Measurements from ENCODE around the gene SLIT1.

The SLIT1 gene

DNA sequence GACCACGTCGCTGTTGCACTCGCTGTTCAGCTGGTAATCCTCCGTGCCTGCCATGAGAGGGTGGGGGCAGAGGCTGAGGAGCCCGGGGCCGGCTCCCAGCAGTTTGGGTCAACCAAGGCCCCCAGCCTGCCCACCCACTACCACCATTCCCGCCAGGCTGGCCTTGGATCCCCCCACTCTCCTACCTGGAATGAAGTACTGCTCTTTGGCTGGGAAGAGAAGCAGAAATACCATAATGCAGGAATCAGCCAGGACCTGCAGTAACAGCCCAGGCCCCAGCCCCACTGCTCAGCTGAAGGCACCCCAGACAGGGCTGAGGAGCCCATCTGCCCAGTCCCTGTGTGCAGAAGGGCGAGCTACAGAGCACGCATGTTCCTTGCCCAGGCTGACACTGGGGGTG lies 138.0 kb downstream of the SLIT1 start:
- no peak for TF ChIP-seq Cebpa-rat (IDR thresholded peaks at IDR 0.05)
- Histone ChIP-seq H3K9me3 (peaks cover 9% of the 10 kb centered on the region), H4K20me1 (no peaks in the 10 kb centered on the region), H3K27me3 (no peaks in the 10 kb centered on the region), H3K4me2 (no peak overlapping the region), H3K9ac (no peak overlapping the region), H3K4me1 (peaks cover 5% of the 10 kb centered on the region; the same call in 1 of the 2 replicates), H3K27ac (no peak overlapping the region), H3K4me3 (no peak overlapping the region), H3K36me3 (no peaks in the 10 kb centered on the region)

DNA sequence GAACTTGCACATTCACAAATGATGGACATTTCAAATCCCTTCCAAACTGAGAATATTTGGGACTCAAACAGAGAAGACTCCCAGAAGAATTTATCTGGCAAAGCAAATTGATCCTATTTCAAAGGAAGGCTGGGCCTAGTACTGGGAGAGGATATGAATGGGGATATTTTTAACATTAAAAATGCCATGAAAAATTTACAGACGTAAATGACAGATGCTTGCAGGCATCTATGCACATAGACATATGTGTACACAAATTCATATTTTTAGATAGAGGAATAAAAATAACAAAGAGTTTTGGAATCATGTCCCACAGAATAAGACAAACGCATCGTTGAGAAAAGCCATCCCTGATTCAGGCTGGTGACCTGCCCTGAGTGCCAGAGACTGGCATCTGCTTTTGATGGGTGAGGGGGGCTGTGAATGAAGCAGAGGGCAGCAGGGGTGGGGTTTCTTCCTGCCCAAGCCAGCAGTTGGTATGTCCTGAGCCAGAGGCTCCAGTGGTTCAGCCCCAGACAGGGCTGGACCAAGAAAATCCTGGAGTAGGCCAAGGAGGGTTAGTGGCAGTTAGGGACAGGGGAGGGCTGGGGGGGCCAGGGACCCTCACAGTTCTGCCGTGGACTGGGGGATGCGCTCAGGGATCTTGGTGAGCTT lies 138.5 kb downstream of the SLIT1 start:
- peaks cover 9% of the 10 kb centered on the region for H3K9me3 ChIP-seq
- H4K20me1 ChIP-seq: no peaks in the 10 kb centered on the region
- H3K4me1 ChIP-seq: 0 out of 2 replicates have a peak, but pooled peaks cover 5% of the 10 kb centered on the region
- no peak overlapping the region for H3K4me3 ChIP-seq
- no peak for TF ChIP-seq Cebpa-rat (IDR thresholded peaks at IDR 0.05)
- H3K27me3 ChIP-seq: no peaks in the 10 kb centered on the region
- H3K9ac ChIP-seq: no peak overlapping the region
- H3K27ac ChIP-seq: no peak overlapping the region
- no peaks in the 10 kb centered on the region for H3K36me3 ChIP-seq
- H3K4me2 ChIP-seq: no peak overlapping the region

DNA sequence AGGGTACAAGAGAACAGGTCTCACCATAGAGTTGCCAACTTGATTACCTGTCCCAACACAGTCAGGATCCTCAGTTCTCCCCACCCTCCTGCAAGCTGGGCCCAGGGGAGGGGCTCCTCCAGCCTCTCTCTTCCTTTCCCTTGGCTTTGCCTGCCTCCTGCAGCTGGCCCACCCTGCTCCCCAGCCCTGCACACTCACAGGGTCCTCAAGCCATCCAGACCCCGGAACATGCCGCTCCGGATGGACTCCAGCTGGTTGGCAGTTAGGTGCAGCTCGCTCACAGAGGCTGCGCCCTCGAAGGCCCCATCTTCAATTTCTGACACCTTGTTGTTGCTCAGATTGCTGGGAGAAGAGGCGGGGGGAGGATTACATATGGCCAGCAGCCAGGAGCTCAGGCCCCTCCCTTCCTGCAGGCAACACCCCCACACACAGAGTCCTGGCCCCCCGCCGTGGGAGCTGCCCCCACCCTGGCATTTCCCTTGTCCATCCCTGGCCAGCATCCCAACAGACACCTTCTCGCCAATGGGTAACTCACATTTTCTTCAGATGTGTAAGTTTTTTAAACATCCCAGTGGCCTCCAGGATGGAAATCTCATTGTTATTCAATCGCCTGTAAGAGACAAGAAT lies 139.2 kb downstream of the SLIT1 start:
- H3K4me1 ChIP-seq: 0 out of 2 replicates have a peak, but pooled peaks cover 5% of the 10 kb centered on the region
- no peak overlapping the region for H3K4me3 ChIP-seq
- H3K36me3 ChIP-seq: no peaks in the 10 kb centered on the region
- no peak overlapping the region for H3K9ac ChIP-seq
- no peak overlapping the region for H3K4me2 ChIP-seq
- peaks cover 8% of the 10 kb centered on the region for H3K9me3 ChIP-seq
- no peak overlapping the region for H3K27ac ChIP-seq
- no peaks in the 10 kb centered on the region for H3K27me3 ChIP-seq
- no peaks in the 10 kb centered on the region for H4K20me1 ChIP-seq
- TF ChIP-seq Cebpa-rat (IDR thresholded peaks at IDR 0.05): no peak

DNA sequence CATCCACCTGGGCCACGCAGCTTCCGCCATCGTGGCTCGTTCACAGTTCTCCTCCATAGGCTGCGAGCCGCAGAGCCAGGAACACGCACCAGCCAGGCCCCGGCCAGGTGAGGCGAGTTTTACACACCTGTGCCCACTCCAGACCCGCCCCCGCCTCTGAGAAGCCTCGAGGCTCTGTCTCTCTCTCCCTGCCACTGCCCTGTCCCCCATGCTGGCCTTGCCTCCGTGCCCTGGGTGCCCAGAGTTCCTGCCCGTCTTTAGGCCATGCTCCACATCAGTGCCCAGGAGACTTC lies 142.2 kb downstream of the SLIT1 start:
- H3K27ac ChIP-seq: no peak overlapping the region
- H3K4me1 ChIP-seq: no peaks in the 10 kb centered on the region
- no peaks in the 10 kb centered on the region for H4K20me1 ChIP-seq
- no peak for TF ChIP-seq Cebpa-rat (IDR thresholded peaks at IDR 0.05)
- H3K9me3 ChIP-seq: no peaks in the 10 kb centered on the region
- no peak overlapping the region for H3K9ac ChIP-seq
- no peak overlapping the region for H3K4me3 ChIP-seq
- no peaks in the 10 kb centered on the region for H3K36me3 ChIP-seq
- H3K27me3 ChIP-seq: no peaks in the 10 kb centered on the region
- no peak overlapping the region for H3K4me2 ChIP-seq

DNA sequence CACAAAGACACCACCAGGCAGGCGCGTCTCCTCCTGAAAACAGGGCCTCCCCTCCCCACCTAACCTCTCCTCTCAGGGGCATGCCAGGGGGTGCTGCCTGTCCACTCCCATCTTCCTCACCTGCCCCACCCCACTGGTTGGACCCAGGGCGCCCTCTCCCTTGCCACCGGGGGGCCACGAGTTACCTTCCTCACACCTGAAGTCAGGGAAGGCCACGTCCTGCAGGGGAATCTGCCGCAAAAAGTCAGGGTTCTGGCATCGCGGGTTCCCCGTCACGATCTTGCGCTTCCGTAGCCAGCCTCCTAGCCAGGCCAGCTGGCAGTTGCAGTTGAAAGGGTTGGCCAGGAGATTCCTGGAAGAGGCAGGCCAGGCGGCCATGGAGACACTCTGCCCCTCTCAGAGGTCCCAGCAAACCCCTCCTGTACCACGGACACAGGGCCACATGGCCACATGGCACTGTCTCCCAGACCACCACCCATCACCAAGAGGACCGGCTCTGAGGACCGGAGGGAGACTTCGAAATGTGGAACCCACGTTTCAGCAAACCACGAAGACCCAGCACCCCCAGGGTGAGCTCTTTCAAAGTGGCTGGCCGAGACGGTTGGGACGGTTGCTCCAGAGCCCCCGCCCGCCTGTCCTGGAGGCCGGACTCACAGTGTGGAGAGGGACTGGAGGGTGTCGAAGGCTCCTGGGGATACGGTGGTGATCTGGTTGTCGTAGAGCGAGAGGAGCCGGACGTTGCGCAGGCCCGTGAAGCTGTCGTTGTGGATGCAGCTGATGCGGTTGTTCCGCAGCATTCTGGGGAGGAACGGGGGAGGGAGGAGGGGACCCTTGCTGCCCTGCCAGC lies 142.8 kb downstream of the SLIT1 start:
- Histone ChIP-seq H4K20me1 (no peaks in the 10 kb centered on the region), H3K9me3 (no peaks in the 10 kb centered on the region), H3K36me3 (no peaks in the 10 kb centered on the region), H3K4me1 (peaks cover 3% of the 10 kb centered on the region), H3K4me2 (no peak overlapping the region), H3K4me3 (no peak overlapping the region), H3K27ac (no peak overlapping the region), H3K9ac (no peak overlapping the region), H3K27me3 (no peaks in the 10 kb centered on the region)
- no peak for TF ChIP-seq Cebpa-rat (IDR thresholded peaks at IDR 0.05)

DNA sequence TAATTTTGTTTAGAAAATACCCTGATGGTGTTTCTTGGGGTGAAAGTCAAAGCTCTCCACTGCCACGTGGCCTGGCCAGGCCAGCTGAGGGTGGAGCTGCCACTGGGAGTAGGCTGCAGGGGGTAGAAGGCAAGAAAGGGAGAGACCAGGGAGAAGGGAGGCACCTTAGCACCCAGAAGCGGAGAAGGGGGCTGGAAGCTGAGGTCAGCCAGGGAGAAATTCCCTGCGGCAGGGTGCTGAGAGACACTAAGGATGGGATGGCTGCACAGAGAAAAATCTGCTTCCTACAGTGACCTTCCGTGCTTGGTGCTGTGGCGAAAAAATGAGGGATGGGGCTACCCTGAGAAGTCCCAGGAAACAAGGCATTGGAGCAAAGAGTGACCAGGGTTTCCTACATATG lies 143.7 kb downstream of the SLIT1 start:
- peaks cover 11% of the 10 kb centered on the region for H3K4me1 ChIP-seq
- H3K9me3 ChIP-seq: no peaks in the 10 kb centered on the region
- no peak overlapping the region for H3K27ac ChIP-seq
- no peaks in the 10 kb centered on the region for H3K27me3 ChIP-seq
- no peaks in the 10 kb centered on the region for H3K36me3 ChIP-seq
- no peak for TF ChIP-seq Cebpa-rat (IDR thresholded peaks at IDR 0.05)
- H4K20me1 ChIP-seq: no peaks in the 10 kb centered on the region
- no peak overlapping the region for H3K4me2 ChIP-seq
- no peak overlapping the region for H3K9ac ChIP-seq
- no peak overlapping the region for H3K4me3 ChIP-seq

DNA sequence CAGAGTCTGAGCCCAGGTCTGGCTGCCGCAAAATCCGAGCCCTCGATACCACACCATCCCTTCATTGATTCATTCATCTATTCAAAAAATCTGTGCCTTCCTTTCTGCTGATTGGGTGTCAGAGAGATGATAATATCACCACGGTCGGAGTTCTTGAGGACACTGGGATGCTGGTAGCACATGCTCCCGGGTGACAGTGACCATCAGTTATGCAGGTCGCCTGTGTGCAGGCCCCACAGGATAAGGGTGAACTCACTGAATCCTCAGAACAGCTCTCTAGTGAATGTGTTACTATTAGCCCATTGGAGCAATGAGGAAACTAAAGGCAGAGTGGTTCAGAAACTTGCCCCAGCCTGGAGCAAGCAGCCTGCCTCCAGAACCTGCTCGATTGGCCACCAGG lies 145.1 kb downstream of the SLIT1 start:
- H3K27me3 ChIP-seq: no peaks in the 10 kb centered on the region
- H3K9ac ChIP-seq: no peak overlapping the region
- no peak for TF ChIP-seq Cebpa-rat (IDR thresholded peaks at IDR 0.05)
- H3K4me2 ChIP-seq: no peak overlapping the region
- H3K4me3 ChIP-seq: no peak overlapping the region
- no peak overlapping the region for H3K27ac ChIP-seq
- H3K9me3 ChIP-seq: no peaks in the 10 kb centered on the region
- peaks cover 11% of the 10 kb centered on the region for H3K4me1 ChIP-seq
- no peaks in the 10 kb centered on the region for H4K20me1 ChIP-seq
- no peaks in the 10 kb centered on the region for H3K36me3 ChIP-seq

DNA sequence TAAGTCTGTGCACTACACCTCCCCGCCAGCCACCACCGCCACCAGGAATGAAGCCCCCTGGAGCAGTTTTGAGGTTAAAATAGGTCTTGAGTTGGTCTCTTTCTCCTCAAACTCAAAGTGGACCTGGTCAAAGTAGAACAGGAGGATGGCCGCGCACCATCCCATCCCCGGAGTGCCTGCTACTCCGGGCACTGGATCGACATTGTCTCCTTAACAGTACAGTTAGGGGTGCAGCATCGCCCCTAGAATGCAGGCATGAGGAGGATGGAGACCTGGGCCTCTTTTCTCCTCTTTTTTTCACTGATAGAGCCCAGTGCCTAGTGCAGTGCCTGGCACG lies 145.5 kb downstream of the SLIT1 start:
- Histone ChIP-seq H3K4me2 (no peak overlapping the region), H3K36me3 (no peaks in the 10 kb centered on the region), H3K9me3 (no peaks in the 10 kb centered on the region), H4K20me1 (no peaks in the 10 kb centered on the region), H3K27ac (no peak overlapping the region), H3K4me3 (no peak overlapping the region), H3K4me1 (peaks cover 11% of the 10 kb centered on the region), H3K27me3 (no peaks in the 10 kb centered on the region), H3K9ac (no peak overlapping the region)
- no peak for TF ChIP-seq Cebpa-rat (IDR thresholded peaks at IDR 0.05)

DNA sequence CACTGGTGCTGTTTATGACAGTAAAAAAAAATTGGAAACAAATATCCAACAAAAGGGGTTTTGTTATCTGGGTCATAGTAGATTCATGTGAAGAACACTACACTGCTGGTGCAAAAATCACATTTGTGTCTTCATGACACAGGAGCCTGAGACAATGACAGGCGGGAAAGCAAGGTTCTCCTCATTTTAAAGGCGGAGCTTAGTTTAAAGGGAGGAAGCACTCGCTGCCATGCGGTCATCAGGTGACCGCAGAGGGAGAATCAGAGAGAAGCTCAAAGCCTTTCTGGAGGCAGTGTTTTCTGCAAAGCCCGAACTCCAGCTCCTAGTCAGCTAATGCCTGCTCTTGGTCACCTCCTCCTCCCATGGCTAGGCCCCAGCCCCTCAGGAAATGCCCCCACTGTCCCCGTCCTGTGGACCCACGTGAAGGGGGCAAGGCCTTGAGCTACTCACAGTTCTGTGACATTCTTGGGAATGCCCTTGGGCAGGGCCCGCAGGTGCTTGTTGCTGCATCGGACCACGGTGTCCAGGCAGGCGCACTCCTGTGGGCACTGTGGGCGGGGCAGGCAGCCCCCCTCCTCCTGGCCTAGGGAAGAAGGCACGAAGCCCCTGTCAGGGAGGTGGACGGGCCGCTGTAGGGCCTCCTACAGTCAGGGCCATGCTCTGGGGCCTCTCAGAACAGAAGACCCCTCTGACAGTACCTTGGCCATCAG lies 146.1 kb downstream of the SLIT1 start:
- no peak for TF ChIP-seq Cebpa-rat (IDR thresholded peaks at IDR 0.05)
- no peaks in the 10 kb centered on the region for H4K20me1 ChIP-seq
- H3K27me3 ChIP-seq: no peaks in the 10 kb centered on the region
- no peak overlapping the region for H3K4me2 ChIP-seq
- no peak overlapping the region for H3K4me3 ChIP-seq
- H3K27ac ChIP-seq: no peak overlapping the region
- H3K9ac ChIP-seq: no peak overlapping the region
- no peaks in the 10 kb centered on the region for H3K36me3 ChIP-seq
- H3K4me1 ChIP-seq: peaks cover 17% of the 10 kb centered on the region
- no peaks in the 10 kb centered on the region for H3K9me3 ChIP-seq

DNA sequence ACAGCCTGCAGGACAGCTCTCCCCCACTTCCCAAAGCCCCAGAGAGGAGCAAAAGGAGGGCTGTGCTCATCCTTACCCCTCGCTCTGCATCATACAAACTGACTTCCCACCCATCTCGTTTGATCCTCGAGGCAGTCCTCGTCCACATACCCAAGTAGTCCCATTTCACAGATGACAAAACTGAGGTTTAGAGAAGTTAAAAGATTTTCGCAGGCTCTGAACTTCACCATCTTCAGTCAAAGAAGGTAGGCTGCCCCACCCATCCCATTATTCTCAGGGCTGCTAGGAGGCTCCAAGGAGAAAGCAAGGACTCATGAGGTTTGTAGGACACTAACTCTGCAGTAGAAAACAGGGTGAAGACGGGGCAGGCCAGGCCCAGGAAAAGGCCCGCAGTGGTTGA lies 147.1 kb downstream of the SLIT1 start:
- no peak for TF ChIP-seq Cebpa-rat (IDR thresholded peaks at IDR 0.05)
- Histone ChIP-seq H3K27ac (no peak overlapping the region), H3K4me1 (peaks cover 22% of the 10 kb centered on the region), H3K9ac (no peak overlapping the region), H3K9me3 (no peaks in the 10 kb centered on the region), H4K20me1 (no peaks in the 10 kb centered on the region), H3K36me3 (no peaks in the 10 kb centered on the region), H3K27me3 (no peaks in the 10 kb centered on the region), H3K4me2 (no peak overlapping the region), H3K4me3 (no peak overlapping the region)
